ENCODE data around the gene EHD4.
A peak's percentile ranks its signal among the peaks of the same experiment; 100 is the strongest.

Gene EHD4

DNA sequence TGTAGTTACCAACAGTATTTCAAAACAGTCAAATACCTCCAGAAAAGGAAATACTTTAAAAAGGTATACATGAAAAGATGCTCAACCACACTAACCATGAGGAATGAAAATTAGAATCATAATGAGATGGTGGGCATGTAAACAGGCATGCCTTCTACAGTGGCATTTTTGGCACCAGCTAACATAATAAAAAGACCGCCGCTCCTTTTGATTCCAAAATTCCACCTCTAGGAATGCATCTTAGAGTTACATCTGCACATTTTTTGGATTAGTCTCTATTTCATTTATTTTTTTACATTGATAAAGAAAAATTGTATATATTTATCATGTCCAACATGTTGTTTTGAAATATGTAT lies 41.5 kb downstream of the EHD4 start:
- Histone ChIP-seq H3K36me3 (ENCODE audit: control insufficient read depth in 2 of 2, insufficient read depth in 1 of 2, low read length in 2 of 2) (no peaks in the 10 kb centered on the region), H3K4me3 (ENCODE audit: low read depth, low read length) (no peak overlapping the region), H3K27ac (ENCODE audit: extremely low read depth, low read depth, low read length) (no peak overlapping the region), H3K9me3 (ENCODE audit: control insufficient read depth, insufficient read depth, low read depth, low read length) (no peaks in the 10 kb centered on the region), H3K4me1 (ENCODE audit: control insufficient read depth, insufficient read depth, low read length) (peaks cover 38% of the 10 kb centered on the region)
- POLR2A ChIA-PET = interaction anchor here (1.5 kb wide), 1 partner anchor 104 kb away, joined by 4 read pairs; no protein-coding TSS in a partner anchor
- TF ChIP-seq, protein P1, sequence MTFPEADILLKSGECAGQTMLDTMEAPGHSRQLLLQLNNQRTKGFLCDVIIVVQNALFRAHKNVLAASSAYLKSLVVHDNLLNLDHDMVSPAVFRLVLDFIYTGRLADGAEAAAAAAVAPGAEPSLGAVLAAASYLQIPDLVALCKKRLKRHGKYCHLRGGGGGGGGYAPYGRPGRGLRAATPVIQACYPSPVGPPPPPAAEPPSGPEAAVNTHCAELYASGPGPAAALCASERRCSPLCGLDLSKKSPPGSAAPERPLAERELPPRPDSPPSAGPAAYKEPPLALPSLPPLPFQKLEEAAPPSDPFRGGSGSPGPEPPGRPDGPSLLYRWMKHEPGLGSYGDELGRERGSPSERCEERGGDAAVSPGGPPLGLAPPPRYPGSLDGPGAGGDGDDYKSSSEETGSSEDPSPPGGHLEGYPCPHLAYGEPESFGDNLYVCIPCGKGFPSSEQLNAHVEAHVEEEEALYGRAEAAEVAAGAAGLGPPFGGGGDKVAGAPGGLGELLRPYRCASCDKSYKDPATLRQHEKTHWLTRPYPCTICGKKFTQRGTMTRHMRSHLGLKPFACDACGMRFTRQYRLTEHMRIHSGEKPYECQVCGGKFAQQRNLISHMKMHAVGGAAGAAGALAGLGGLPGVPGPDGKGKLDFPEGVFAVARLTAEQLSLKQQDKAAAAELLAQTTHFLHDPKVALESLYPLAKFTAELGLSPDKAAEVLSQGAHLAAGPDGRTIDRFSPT (tag by site-specific recombination; IDR thresholded peaks at IDR 0.05) = peak; percentile 0; the same call in 1 of the 2 replicates
- TF ChIP-seq TCF7L2 (IDR thresholded peaks at IDR 0.05; ENCODE audit: borderline replicate concordance, low read depth, low read length) = no peak
- CTCF ChIA-PET = interaction anchor here (0.7 to 1.0 kb wide), 4 partner anchors 12 to 24 kb away, joined by 3 read pairs; no protein-coding TSS in a partner anchor

DNA sequence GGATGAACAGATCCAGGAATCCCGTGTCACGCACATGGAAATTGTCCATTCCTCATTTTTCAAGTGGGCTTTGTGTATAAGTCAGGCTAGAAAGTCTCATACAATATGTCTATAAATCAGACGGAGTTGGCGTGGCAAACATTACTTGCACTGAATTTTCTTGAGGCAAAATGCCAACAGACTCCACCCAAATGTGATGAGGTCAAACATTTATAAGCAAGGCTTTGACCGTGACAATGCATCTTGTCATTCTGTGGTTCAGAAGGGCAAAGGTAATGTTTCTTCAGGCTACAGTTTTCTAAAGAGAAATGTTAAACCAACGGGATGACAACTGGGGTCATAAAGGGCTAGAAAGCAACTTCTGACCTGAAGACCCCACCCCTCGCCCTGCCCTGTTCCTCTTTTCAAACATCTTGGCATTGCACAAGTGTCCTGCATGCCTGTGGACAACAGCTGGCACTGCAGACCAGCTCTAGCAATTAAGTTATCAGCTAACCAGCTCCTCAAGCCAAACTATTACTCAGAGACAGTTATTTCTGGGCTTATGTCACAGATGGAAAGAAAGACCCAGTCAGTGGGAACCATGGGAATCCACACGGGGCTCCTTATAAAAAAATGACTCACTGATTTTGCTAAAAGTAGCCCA lies 42.0 kb downstream of the EHD4 start:
- H3K4me1 ChIP-seq (ENCODE audit: control insufficient read depth, insufficient read depth, low read length) = peaks cover 38% of the 10 kb centered on the region
- no peaks in the 10 kb centered on the region for H3K36me3 ChIP-seq (ENCODE audit: control insufficient read depth in 2 of 2, insufficient read depth in 1 of 2, low read length in 2 of 2)
- no peak overlapping the region for H3K4me3 ChIP-seq (ENCODE audit: low read depth, low read length)
- H3K9me3 ChIP-seq (ENCODE audit: control insufficient read depth, insufficient read depth, low read depth, low read length) = no peaks in the 10 kb centered on the region
- H3K27ac ChIP-seq (ENCODE audit: extremely low read depth, low read depth, low read length) = no peak overlapping the region
- ChIA-PET POLR2A (interaction anchor here (1.5 kb wide), 1 partner anchor 103 kb away, joined by 4 read pairs; no protein-coding TSS in a partner anchor), CTCF (interaction anchor here (0.7 to 1.0 kb wide), 3 partner anchors 12 to 23 kb away, joined by 3 read pairs; no protein-coding TSS in a partner anchor)
- TF ChIP-seq ZIC2 (tag by site-specific recombination; IDR thresholded peaks at IDR 0.05) (0 out of 2 replicates have a peak, but pooled peaks have one; percentile 44), ZNF843 (tag by site-specific recombination; IDR thresholded peaks at IDR 0.05) (0 out of 2 replicates have a peak, but pooled peaks have one; percentile 40), ZNF654 (tag by site-specific recombination; IDR thresholded peaks at IDR 0.05; ENCODE audit: low read depth) (0 out of 2 replicates have a peak, but pooled peaks have one; percentile 23), ZNF366 (tag by site-specific recombination; conservative IDR thresholded peaks at IDR 0.05) (peak; percentile 16; the same call in 1 of the 2 replicates), IKZF3 (tag by site-specific recombination; IDR thresholded peaks at IDR 0.05) (0 out of 2 replicates have a peak, but pooled peaks have one; percentile 47), HOXD13 (CRISPR knock-in tag; IDR thresholded peaks at IDR 0.05; ENCODE audit: borderline replicate concordance) (no peak), ZNF558 (tag by site-specific recombination; IDR thresholded peaks at IDR 0.05) (no peak), ZBTB48 (tag by site-specific recombination; IDR thresholded peaks at IDR 0.05) (no peak), ZNF664 (tag by site-specific recombination; IDR thresholded peaks at IDR 0.05) (peak; percentile 93), ZNF660 (tag by site-specific recombination; IDR thresholded peaks at IDR 0.05) (0 out of 2 replicates have a peak, but pooled peaks have one; percentile 44), ZEB2 (tag by site-specific recombination; IDR thresholded peaks at IDR 0.05) (0 out of 2 replicates have a peak, but pooled peaks have one; percentile 37), ZNF394 (tag by site-specific recombination; IDR thresholded peaks at IDR 0.05; ENCODE audit: borderline replicate concordance) (no peak), SP7 (tag by site-specific recombination; IDR thresholded peaks at IDR 0.05) (peak; percentile 35), KLF1 (tag by site-specific recombination; IDR thresholded peaks at IDR 0.05) (peak; percentile 39; the same call in 1 of the 2 replicates), ZNF114 (tag by site-specific recombination; IDR thresholded peaks at IDR 0.05) (no peak)
- TF ChIP-seq, protein P2, sequence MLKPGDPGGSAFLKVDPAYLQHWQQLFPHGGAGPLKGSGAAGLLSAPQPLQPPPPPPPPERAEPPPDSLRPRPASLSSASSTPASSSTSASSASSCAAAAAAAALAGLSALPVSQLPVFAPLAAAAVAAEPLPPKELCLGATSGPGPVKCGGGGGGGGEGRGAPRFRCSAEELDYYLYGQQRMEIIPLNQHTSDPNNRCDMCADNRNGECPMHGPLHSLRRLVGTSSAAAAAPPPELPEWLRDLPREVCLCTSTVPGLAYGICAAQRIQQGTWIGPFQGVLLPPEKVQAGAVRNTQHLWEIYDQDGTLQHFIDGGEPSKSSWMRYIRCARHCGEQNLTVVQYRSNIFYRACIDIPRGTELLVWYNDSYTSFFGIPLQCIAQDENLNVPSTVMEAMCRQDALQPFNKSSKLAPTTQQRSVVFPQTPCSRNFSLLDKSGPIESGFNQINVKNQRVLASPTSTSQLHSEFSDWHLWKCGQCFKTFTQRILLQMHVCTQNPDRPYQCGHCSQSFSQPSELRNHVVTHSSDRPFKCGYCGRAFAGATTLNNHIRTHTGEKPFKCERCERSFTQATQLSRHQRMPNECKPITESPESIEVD (tag by site-specific recombination; IDR thresholded peaks at IDR 0.05) = peak; percentile 42
- TF ChIP-seq, protein P3, sequence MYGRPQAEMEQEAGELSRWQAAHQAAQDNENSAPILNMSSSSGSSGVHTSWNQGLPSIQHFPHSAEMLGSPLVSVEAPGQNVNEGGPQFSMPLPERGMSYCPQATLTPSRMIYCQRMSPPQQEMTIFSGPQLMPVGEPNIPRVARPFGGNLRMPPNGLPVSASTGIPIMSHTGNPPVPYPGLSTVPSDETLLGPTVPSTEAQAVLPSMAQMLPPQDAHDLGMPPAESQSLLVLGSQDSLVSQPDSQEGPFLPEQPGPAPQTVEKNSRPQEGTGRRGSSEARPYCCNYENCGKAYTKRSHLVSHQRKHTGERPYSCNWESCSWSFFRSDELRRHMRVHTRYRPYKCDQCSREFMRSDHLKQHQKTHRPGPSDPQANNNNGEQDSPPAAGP (tag by site-specific recombination; IDR thresholded peaks at IDR 0.05) = peak; percentile 68; the same call in 1 of the 2 replicates
- TF ChIP-seq, protein P4, sequence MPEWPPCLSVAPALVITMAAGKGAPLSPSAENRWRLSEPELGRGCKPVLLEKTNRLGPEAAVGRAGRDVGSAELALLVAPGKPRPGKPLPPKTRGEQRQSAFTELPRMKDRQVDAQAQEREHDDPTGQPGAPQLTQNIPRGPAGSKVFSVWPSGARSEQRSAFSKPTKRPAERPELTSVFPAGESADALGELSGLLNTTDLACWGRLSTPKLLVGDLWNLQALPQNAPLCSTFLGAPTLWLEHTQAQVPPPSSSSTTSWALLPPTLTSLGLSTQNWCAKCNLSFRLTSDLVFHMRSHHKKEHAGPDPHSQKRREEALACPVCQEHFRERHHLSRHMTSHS (tag by site-specific recombination; IDR thresholded peaks at IDR 0.05) = no peak
- TF ChIP-seq, protein P5, sequence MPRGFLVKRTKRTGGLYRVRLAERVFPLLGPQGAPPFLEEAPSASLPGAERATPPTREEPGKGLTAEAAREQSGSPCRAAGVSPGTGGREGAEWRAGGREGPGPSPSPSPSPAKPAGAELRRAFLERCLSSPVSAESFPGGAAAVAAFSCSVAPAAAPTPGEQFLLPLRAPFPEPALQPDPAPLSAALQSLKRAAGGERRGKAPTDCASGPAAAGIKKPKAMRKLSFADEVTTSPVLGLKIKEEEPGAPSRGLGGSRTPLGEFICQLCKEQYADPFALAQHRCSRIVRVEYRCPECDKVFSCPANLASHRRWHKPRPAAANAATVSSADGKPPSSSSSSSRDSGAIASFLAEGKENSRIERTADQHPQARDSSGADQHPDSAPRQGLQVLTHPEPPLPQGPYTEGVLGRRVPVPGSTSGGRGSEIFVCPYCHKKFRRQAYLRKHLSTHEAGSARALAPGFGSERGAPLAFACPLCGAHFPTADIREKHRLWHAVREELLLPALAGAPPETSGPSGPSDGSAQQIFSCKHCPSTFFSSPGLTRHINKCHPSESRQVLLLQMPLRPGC (tag by site-specific recombination; IDR thresholded peaks at IDR 0.05) = peak; percentile 86
- TF ChIP-seq, protein P1 (tag by site-specific recombination; IDR thresholded peaks at IDR 0.05) = peak; percentile 42; the same call in 1 of the 2 replicates

Measured in HEK293 (cell line).